HuH-7.5 (cell line): Measurements from ENCODE around the gene GABRR1.
"Not testable (repeated sequence)": the region's sequence is repeated elsewhere in the genome, so short reads cannot be mapped to it uniquely, and the experiment has no call there.

Experiments
- DNase-seq: peaks from one replicate; pipeline ENCODE4 v3.0.0; 2011; ENCODE audit warnings: low spot score

The GABRR1 gene

GRCh38 chr6:89217299-89217910 is at the start of gene GABRR1:
Gene GABRR1, minus strand, starts transcription at chr6:89217358. Its CDS starts 36 bp downstream, at chr6:89217322.
- DNase-seq, result no peak

DNA sequence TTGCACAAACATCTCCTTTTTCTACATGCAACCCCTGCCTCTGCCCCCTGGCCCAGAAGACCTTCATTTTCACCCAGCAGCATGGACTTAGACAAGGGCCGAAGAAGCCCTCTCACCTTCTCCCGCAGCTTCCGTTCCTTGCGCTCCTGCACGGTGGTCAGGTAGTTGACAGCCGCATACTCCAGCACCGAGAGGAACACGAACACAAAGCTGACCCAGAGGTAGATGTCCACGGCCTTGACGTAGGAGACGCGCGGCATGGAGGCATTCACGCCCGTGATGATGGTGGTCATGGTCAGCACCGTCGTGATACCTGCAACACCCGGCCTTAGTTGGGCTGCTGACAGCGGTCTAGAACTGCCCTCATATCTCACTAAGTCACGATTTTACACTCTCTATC is 47.1 kb upstream of the GABRR1 start:
- DNase-seq, result no peak

- peak; percentile 35 for DNase-seq
Measured at GRCh38 chr6:89260832-89261231, 43.7 kb upstream of the GABRR1 start.

GRCh38 chr6:89260310-89260709 is 43.2 kb upstream of the GABRR1 start:
- DNase-seq, result no peak

GRCh38 chr6:89258912-89259311 is 41.8 kb upstream of the GABRR1 start:
- no peak for DNase-seq

DNA sequence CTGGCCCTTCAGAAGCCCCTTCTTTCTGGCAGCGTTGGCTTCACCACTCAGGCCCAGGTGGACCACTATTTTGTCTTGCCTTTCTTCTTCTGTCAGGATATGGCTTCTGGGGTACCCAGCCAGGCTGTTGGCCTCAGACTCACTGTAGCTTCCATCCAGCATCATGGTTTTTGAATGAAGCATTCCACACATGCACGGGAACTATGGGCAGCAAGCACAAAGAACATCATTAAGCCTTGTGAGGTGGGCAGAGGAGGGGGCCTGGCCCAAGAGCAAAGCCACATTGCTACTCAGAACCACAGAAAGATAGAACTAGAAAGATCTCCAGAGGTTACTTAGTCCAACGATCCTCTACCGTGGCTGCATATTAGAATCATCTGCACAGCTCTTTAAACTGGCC is 40.6 kb upstream of the GABRR1 start:
- DNase-seq, result no peak

DNA sequence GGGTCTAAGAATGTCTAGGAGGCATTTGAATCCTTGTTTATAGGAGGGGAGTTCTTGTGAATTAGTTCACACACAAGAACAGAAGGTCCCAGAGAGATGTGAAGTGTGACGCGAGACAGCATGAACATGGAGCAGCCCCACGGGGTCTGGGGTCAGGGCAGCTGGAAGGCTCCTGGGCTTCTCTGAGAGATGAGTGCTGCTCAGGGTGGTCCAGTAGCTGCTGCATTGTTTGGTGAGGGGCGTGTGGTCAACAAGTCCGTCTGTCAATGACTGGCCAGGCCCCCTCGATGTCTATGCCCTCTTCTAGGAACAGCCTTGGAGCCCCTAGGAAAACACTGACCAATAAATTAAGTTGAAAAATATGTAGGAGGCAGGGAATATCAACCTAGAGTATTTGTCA is 40.2 kb upstream of the GABRR1 start:
- DNase-seq, result no peak

- no peak for DNase-seq
Measured at GRCh38 chr6:89255417-89255816, 38.3 kb upstream of the GABRR1 start.

DNA sequence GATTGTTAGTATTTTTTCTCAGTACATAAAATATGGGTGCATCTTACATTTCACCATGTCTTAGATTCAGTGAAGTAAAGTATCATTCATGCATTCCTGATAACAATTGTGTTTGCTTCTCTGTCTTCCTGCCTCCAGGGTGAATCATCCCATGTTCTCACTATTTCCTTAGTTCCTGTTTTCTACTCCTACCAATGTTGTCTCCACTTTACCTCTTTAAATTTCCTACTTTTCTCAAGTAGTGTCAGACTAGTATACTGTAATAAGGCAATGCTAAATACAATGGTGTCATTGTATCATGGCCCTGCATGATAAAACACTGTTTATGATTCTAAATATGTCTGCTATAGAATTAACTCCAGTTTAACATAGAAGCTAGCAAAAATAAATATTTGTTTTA is 37.4 kb upstream of the GABRR1 start:
- DNase-seq, result no peak

DNA sequence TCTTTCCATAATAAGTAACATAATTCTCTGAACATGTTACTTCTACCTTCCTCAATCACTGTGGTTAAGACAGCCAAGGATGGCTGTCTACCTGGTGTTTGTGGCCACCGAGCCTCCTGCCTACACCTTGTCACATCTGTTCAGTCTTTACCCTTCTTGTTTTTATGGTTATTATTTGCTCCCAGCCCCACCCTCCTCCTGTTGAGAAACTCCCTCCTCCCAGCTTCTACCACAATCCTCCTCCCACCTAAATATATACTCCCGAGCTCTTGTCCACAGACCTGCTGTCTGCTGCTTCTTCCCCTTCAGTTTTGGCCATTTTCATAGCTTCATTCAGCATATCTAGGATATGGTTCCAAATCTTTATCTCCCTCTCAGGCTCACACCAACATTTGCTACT is 35.7 kb upstream of the GABRR1 start:
- DNase-seq, result no peak

DNA sequence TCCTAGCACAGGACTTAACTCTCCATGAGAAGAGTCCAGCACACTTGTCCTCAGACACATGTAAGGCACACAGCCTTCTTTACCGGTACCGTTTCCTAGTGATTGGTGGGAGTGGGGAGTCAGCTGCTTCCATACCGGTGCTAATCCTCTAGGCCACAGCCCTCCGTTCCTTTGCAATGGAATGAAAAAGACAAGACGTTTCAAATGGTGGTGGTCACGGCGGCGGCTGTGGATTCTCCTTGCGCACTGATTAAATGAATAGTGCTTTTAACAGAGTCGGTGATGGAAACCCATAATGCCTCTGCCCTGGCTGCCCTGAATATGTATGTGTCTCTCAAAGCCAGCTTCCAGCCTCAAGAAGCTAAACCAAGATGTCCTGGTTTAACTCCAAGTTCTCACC is 34.8 kb upstream of the GABRR1 start:
- DNase-seq, result no peak

DNA sequence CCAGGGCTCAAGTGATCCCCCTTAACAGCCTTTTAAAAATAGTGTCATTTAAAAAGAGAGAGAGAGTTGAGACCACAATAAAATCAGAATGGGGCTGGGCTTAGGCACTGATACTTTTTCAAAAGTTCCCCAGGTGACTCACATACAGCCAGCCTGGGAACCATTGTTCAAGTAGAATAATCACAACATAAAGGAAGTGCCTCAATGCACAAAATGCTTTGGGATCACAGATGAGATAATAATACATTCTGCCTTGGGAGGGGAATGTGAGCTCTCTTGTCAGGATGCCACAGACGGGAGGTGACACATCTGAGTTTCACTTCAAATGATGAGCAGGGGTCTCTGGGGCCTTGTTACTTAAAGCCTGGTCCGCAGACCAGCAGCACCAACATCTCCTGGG is 34.0 kb upstream of the GABRR1 start:
- DNase-seq, result no peak

GRCh38 chr6:89250239-89250638 is 33.1 kb upstream of the GABRR1 start:
- DNase-seq, result no peak

GRCh38 chr6:89244241-89244985 is 27.3 kb upstream of the GABRR1 start:
- no peak for DNase-seq

DNA sequence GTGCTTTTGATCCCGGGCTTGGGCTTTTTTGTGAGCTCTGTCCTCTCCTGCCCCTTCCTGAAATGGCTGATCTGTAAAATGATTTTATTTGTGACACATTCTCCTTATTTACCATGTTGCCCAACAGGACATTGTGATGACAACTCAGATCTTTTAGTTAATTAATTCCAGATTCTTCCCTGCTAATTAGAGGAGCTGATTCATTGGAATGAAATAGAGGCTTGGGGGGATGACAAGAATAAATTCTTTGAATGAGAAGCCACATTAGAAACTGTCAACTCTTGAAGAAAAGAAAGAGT is 26.1 kb upstream of the GABRR1 start:
- no peak for DNase-seq

- DNase-seq, result peak; percentile 24
Measured at GRCh38 chr6:89242574-89243330, 25.6 kb upstream of the GABRR1 start.

DNA sequence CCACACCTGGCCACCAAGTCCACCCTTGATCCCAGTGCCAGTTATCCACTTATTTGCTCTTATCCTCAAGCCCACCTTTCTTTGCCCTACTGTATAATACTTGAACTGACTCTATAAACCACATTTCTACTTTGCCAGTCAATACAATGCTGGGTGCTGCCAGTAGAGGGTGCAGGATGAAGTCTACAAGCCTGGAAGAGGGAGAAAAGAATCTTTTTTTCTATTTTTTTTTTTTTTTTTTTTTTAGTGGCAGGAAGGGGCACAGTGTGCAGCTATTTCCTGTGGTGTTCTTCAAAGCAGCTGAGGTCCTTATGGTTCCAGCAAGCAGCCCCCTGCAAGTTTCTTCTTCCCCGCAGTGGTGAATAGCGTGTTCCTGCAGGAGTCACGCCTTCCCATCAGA is 22.2 kb upstream of the GABRR1 start:
- peak; percentile 33 for DNase-seq

DNA sequence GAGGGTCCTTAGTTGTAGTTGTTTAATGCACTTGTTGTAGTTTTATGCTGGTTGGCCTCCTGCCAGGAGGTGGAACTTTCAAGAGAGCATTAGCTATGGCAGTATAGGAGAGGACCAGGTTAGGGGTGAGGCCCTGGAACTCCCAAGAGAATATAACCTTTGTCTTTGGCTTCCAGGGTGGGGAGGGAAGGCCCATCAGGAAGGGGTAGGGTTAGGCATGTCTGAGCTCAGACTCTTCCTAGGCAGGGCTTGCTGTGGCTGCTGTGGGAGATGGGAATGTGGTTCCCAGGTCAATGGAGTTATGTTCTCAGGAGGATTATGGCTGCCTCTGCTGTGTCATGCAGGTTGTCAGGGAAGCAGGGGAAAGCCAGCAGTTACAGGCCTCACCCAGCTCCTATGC is 20.0 kb upstream of the GABRR1 start:
- DNase-seq, result no peak

GRCh38 chr6:89233605-89234004 is 16.4 kb upstream of the GABRR1 start:
- not testable (repeated sequence) for DNase-seq

DNA sequence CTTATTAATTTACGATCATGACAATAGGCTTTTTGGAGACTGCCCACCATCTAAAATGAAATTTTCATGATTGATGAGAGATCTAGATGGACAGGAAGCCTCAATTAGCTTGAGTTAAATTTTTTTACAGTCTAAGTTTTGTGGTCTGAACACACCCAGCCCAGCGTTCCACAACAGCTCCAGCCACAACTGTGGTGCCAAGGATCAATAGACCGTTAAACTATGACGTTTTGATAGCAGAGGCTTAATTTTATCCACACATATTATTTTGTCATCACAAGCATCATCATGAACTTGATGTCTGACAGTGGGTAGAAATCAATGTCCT is 5.5 kb upstream of the GABRR1 start:
- no peak for DNase-seq

DNA sequence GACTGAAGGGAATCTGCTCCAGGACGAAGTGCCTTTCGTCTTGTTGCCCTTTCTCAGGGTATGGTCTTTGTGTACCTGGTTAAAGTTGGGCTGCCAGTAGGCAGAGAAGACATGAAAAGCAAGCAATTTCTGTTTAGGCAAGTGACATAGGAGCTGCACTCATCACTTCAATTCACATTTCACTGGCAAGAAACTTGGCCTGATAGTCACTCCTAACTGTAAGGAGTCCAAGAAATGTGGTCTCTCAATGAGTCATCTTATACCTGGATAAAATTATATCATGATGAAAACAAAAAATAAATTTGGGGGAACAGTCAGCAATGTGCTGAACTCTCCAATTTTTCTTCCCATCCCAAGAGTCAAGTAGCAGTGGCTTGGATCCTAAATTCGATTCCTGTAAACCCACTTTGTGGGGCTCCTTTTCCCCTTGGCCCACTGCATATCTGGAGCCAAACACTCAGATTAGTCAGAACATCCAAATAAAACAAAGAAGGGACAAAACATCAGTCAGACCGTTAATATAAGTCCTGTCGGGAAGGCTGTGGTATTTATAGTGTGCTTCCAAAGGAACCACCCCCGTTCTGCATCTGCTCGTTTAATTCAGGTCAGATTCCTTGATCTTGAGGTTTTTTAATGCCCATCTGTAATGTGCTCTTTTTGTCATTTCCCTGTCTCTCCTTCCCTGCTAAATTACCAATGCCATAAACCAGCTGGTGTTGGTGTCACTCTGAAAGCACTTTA is 5.0 kb upstream of the GABRR1 start:
- no peak for DNase-seq

- DNase-seq, result no peak
Measured at GRCh38 chr6:89221129-89221528, 4.0 kb upstream of the GABRR1 start.

GRCh38 chr6:89216411-89216810 is 747 bp downstream of the GABRR1 start:
- no peak for DNase-seq
